ENCODE data around the gene XRCC5. TPM values are rescaled to one million over a fixed set of nuclear protein-coding genes. Genes with fewer than 3 reads are reported as not detected.

The XRCC5 gene
- total RNA-seq, 3 donors from 2014 or later = 134 to 227 (median 188) TPM

- peak overlapping the region in 1 of 2 donors; percentile 91 for H3K27ac ChIP-seq
- peaks cover 0 to 14% of the 10 kb centered on the region in 2 donors for H3K4me1 ChIP-seq
- TF ChIP-seq POLR2A (IDR thresholded peaks at IDR 0.05) (no peak), CTCF (IDR thresholded peaks at IDR 0.05) (no peak), POLR2AphosphoS5 (IDR thresholded peaks at IDR 0.05) (no peak)
- intact Hi-C loops (cut with DNase I; ENCODE audit: low total_unique reads) = loop anchor here (10.0 kb wide), 1 partner anchor 556 kb away; no protein-coding TSS in a partner anchor
- H3K36me3 ChIP-seq = no peaks in the 10 kb centered on the region
- DNase-seq (ENCODE audit: low spot score in 2 of 2) = no peak
- H3K4me3 ChIP-seq = peak overlapping the region; percentile 76 to 92 (median 79)
- H3K27me3 ChIP-seq = no peaks in the 10 kb centered on the region
- no peaks in the 10 kb centered on the region for H3K9me3 ChIP-seq
Observed at GRCh38 chr2:216108310-216108966, 710 bp upstream of the XRCC5 start.

GRCh38 chr2:216109962-216110614 is 940 bp downstream of the XRCC5 start:
- intact Hi-C loops (cut with DNase I; ENCODE audit: low total_unique reads) = loop anchor here (10.0 kb wide), 1 partner anchor 555 kb away; no protein-coding TSS in a partner anchor
- Histone ChIP-seq H3K27me3 (no peaks in the 10 kb centered on the region), H3K4me1 (peaks cover 0 to 14% of the 10 kb centered on the region in 2 donors), H3K36me3 (no peaks in the 10 kb centered on the region), H3K9me3 (no peaks in the 10 kb centered on the region), H3K27ac (peak overlapping the region; percentile 91 to 94), H3K4me3 (peak overlapping the region; percentile 76 to 92 (median 79))
- no peak for TF ChIP-seq POLR2AphosphoS5 (IDR thresholded peaks at IDR 0.05)
- TF ChIP-seq CTCF (IDR thresholded peaks at IDR 0.05) = peak; percentile 12 to 47 (median 35)
- no peak for TF ChIP-seq POLR2A (IDR thresholded peaks at IDR 0.05)
- no peak for DNase-seq (ENCODE audit: low spot score in 2 of 2)

GRCh38 chr2:216110620-216111019 is 1.5 kb downstream of the XRCC5 start:
- Histone ChIP-seq H3K36me3 (no peaks in the 10 kb centered on the region), H3K9me3 (no peaks in the 10 kb centered on the region), H3K4me1 (peaks cover 0 to 18% of the 10 kb centered on the region in 2 donors), H3K27ac (peak overlapping the region; percentile 91 to 94), H3K27me3 (no peaks in the 10 kb centered on the region), H3K4me3 (peak overlapping the region in 2 of 3 donors; percentile 76 to 79)
- no peak for DNase-seq (ENCODE audit: low spot score in 2 of 2)
- no peak for TF ChIP-seq POLR2A (IDR thresholded peaks at IDR 0.05)
- no peak for TF ChIP-seq POLR2AphosphoS5 (IDR thresholded peaks at IDR 0.05)
- TF ChIP-seq CTCF (IDR thresholded peaks at IDR 0.05) = no peak
- intact Hi-C loops (cut with DNase I; ENCODE audit: low total_unique reads) = no loop called here

GRCh38 chr2:216111122-216111521 is 2.0 kb downstream of the XRCC5 start:
- no peaks in the 10 kb centered on the region for H3K9me3 ChIP-seq
- H3K27ac ChIP-seq = peak overlapping the region in 1 of 2 donors; percentile 91
- no peak overlapping the region for H3K4me3 ChIP-seq
- no peaks in the 10 kb centered on the region for H3K27me3 ChIP-seq
- peaks cover 0 to 23% of the 10 kb centered on the region in 2 donors for H3K4me1 ChIP-seq
- no peaks in the 10 kb centered on the region for H3K36me3 ChIP-seq
- TF ChIP-seq POLR2AphosphoS5 (IDR thresholded peaks at IDR 0.05) = no peak
- TF ChIP-seq CTCF (IDR thresholded peaks at IDR 0.05) = no peak
- no peak for TF ChIP-seq POLR2A (IDR thresholded peaks at IDR 0.05)
- no peak for DNase-seq (ENCODE audit: low spot score in 2 of 2)
- intact Hi-C loops (cut with DNase I; ENCODE audit: low total_unique reads) = no loop called here

- Histone ChIP-seq H3K27me3 (no peaks in the 10 kb centered on the region), H3K4me3 (no peak overlapping the region), H3K27ac (no peak overlapping the region), H3K9me3 (no peaks in the 10 kb centered on the region), H3K36me3 (no peaks in the 10 kb centered on the region), H3K4me1 (peaks cover 0 to 31% of the 10 kb centered on the region in 2 donors)
- no peak for DNase-seq (ENCODE audit: low spot score in 2 of 2)
- intact Hi-C loops (cut with DNase I; ENCODE audit: low total_unique reads) = no loop called here
- TF ChIP-seq POLR2A (IDR thresholded peaks at IDR 0.05) = no peak
- no peak for TF ChIP-seq CTCF (IDR thresholded peaks at IDR 0.05)
- TF ChIP-seq POLR2AphosphoS5 (IDR thresholded peaks at IDR 0.05) = no peak
Observed at GRCh38 chr2:216112926-216113325, 3.8 kb downstream of the XRCC5 start.
